T-helper 1 cell treated with Interleukin-12 subunit alpha and Interleukin-12 subunit beta and Interleukin-4 antibody, amounts not matched to agents 30 μg/mL and 1 μg/mL, for 36 hours (primary cell): ENCODE measurements around the gene RRAD.
"Not testable (repeated sequence)": the region's sequence is repeated elsewhere in the genome, so short reads cannot be mapped to it uniquely, and the experiment has no call there.

Source experiments
- H3K27ac Mint-ChIP-seq: one replicate; pipeline ENCODE4 v1.8.0; 2021; ENCODE audit warnings: mild to moderate bottlenecking, mixed read lengths
- H3K27me3 Mint-ChIP-seq: one replicate; pipeline ENCODE4 v1.8.0; 2021; ENCODE audit warnings: low read depth, mixed read lengths
- H3K36me3 Mint-ChIP-seq: one replicate; pipeline ENCODE4 v1.8.0; 2021; ENCODE audit warnings: low read depth, mixed read lengths
- H3K4me1 Mint-ChIP-seq: one replicate; pipeline ENCODE4 v1.8.0; 2021; ENCODE audit warnings: low read depth, mixed read lengths
- H3K4me3 Mint-ChIP-seq: one replicate; pipeline ENCODE4 v1.8.0; 2021; ENCODE audit warnings: mild to moderate bottlenecking, moderate library complexity, mixed read lengths
- H3K9me3 Mint-ChIP-seq: one replicate; pipeline ENCODE4 v1.8.0; 2021; ENCODE audit warnings: mixed read lengths

Gene RRAD, protein sequence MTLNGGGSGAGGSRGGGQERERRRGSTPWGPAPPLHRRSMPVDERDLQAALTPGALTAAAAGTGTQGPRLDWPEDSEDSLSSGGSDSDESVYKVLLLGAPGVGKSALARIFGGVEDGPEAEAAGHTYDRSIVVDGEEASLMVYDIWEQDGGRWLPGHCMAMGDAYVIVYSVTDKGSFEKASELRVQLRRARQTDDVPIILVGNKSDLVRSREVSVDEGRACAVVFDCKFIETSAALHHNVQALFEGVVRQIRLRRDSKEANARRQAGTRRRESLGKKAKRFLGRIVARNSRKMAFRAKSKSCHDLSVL

DNA sequence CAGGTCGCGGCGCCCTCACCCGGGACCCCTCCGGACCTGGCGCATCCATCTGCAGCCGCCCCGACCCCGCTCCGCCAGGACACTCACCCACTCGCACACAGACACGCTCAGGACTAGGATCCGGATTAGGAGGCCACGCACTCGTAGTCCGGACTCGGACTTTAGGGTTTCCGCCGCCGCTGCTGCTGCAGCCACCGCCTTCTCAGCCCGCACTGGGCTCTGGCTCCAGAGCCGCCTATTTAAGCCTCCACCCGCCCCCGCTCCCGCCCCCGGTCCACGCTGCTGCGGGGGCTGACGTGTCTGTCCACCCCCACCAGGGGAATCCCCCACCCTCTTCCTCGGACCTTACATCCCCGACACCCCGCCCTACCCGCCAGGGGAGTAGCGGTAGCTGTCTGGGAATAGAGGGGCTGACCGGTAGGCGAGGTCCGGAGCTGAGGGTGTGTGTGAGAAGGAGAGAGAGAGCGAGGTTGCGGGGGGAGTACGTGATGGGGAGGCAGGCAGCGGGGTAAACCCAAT, at the start of gene RRAD:
TSS of gene RRAD (minus strand) at position 214 of the 519 bp plus-strand sequence. CDS start 356 bp downstream, outside the sequence.
- Mint-ChIP-seq H3K9me3 (no peaks in the 10 kb centered on the region), H3K4me3 (peak within 1 kb of the TSS; percentile 72), H3K27ac (no peak within 1 kb of the TSS), H3K4me1 (peaks cover 14% of the 10 kb centered on the region), H3K27me3 (peaks cover 42% of the 10 kb centered on the region), H3K36me3 (no peaks in the 10 kb centered on the region)

DNA sequence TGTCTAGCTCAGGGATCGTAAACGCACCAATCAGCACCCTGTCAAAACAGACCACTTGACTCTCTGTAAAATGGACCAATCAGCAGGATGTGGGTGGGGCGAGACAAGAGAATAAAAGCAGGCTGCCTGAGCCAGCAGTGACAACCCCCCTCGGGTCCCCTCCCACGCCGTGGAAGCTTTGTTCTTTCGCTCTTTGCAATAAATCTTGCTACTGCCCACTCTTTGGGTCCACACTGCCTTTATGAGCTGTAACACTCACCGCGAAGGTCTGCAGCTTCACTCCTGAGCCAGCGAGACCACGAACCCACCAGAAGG, 49.6 kb upstream of the RRAD start:
- peaks cover 34% of the 10 kb centered on the region for H3K4me1 Mint-ChIP-seq
- H3K27ac Mint-ChIP-seq, result peak overlapping the region; percentile 87

DNA sequence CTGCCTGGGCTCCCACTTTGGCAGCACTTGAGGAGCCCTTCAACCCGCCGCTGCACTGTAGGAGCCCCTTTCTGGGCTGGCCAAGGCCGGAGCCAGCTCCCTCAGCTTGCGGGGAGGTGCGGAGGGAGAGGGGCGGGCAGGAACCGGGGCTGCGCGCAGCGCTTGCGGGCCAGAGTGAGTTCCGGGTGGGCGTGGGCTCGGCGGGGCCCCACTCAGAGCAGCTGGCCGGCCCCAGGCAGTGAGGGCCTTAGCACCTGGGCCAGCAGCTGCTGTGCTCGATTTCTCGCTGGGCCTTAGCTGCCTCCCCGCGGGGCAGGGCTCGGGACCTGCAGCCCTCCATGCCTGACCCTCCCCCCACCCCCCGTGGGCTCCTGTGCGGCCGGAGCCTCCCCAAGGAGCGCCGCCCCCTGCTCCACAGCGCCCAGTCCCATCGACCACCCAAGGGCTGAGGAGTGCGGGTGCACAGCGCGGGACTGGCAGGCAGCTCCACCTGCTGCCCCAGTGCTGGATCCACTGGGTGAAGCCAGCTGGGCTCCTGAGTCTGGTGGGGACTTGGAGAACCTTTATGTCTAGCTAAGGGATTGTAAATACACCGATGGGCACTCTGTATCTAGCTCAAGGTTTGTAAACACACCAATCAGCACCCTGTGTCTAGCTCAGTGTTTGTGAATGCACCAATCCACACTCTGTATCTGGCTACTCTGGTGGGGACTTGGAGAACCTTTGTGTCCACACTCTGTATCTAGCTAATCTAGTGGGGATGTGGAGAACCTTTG, 49.0 kb upstream of the RRAD start:
- Mint-ChIP-seq H3K27ac (peak overlapping the region; percentile 87), H3K4me3 (peak overlapping the region; percentile 81), H3K4me1 (peaks cover 32% of the 10 kb centered on the region)
- not testable (repeated sequence) for H3K9me3 Mint-ChIP-seq, H3K36me3 Mint-ChIP-seq, H3K27me3 Mint-ChIP-seq

More for the DNA sequence above, 49.6 kb upstream of the RRAD start:
- H3K27me3 Mint-ChIP-seq, H3K36me3 Mint-ChIP-seq, H3K9me3 Mint-ChIP-seq: not testable (repeated sequence)
- H3K4me3 Mint-ChIP-seq, result peak overlapping the region; percentile 81

DNA sequence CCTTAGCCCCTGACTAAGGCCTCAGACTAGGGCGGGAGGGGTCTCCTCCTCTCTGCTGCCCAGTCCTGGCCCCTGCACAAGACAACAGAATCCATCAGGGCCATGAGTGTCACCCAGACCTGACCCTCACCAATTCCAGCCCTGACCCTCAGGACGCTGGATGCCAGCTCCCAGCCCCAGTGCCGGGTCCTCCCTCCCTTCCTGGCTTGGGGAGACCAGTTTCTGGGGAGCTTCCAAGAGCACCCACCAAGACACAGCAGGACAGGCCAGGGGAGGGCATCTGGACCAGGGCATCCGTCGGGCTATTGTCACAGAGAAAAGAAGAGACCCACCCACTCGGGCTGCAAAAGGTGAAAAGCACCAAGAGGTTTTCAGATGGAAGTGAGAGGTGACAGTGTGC, 48.4 kb upstream of the RRAD start:
- Mint-ChIP-seq H3K9me3 (no peaks in the 10 kb centered on the region), H3K4me1 (peaks cover 26% of the 10 kb centered on the region), H3K27me3 (no peaks in the 10 kb centered on the region), H3K36me3 (peaks cover 4% of the 10 kb centered on the region), H3K27ac (no peak overlapping the region), H3K4me3 (no peak overlapping the region)

DNA sequence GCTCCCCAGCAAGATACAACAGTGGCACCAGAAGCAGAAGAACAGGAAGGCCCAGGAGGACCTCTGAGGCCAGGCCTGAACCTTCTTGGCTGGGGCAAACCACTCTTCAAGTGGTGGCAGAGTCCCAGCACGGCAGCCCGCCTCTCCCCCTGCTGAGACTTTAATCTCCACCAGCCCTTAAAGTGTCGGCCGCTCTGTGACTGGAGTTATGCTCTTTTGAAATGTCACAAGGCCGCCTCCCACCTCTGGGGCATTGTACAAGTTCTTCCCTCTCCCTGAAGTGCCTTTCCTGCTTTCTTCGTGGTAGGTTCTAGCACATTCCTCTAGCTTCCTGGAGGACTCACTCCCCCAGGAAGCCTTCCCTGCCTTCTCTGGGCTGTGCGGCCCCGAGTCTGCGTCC, 47.6 kb upstream of the RRAD start:
- no peak overlapping the region for H3K27ac Mint-ChIP-seq
- H3K27me3 Mint-ChIP-seq, result no peaks in the 10 kb centered on the region
- no peaks in the 10 kb centered on the region for H3K9me3 Mint-ChIP-seq
- H3K4me1 Mint-ChIP-seq, result peaks cover 22% of the 10 kb centered on the region
- H3K36me3 Mint-ChIP-seq, result peaks cover 4% of the 10 kb centered on the region
- H3K4me3 Mint-ChIP-seq, result no peak overlapping the region

DNA sequence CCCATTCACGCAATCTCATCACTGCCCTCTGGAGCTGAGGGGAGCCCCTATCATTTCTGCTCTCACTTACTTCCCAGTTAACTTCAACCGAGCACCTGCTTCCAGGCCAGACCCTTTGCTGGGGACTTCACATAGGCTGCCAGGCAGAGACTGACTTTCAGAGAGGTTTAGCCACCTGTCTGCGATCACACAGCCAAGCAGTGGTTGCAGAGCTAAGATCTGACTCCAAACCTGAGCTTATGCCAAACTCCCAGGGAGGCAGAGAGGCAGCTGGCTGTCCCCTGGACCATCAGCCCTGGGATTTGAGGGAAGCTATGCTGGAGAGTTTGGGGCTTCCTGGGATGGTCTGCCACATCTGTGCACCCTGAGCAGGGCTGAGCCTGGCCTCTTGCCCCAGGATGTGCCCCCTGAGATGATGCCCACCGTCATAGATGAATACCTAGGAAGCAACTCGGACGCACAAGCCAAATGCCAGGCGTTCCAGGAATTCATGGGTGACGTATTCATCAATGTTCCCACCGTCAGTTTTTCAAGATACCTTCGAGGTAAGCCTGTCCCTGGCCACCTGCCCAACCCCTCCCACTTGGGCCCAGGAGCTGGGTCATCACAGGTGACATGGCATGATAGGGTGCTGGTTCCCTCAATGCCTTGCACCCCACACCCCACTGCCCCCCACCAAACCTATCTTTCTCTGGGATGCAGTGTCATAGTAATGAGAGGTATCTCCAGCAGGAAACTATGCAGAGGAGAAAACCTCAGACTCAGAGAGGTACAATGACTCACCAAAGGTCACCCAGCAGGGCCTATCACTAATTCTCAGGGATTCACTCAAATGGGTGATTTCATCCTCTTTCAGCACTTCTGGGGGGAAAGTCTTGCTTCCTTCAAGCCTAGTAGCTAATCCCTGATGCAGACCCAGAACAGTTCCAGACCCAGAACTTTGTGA, 45.7 kb upstream of the RRAD start:
- no peak overlapping the region for H3K27ac Mint-ChIP-seq

DNA sequence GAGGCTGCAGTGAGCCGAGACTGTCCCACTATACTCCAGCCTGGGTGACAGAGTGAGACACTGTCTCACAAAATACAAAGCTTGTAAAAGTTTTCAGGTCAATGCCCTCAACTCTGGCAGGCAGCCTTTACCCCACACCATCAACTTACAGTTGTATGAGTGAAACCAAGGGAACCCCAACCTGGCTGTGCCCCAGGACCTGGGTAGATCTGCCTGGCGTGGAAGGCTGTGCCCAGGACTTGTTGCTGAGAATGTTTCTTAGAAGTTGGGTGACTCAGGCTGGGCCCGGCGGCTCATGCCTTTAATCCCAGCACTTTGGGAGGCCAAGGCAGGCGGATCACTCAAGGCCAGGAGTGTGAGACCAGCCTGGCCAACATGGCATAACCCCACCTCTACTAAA, 43.5 kb upstream of the RRAD start:
- no peak overlapping the region for H3K27ac Mint-ChIP-seq
- H3K4me1 Mint-ChIP-seq, result no peaks in the 10 kb centered on the region
- no peaks in the 10 kb centered on the region for H3K36me3 Mint-ChIP-seq
- H3K27me3 Mint-ChIP-seq, result peaks cover 4% of the 10 kb centered on the region
- H3K4me3 Mint-ChIP-seq, result no peak overlapping the region
- no peaks in the 10 kb centered on the region for H3K9me3 Mint-ChIP-seq

More for the DNA sequence above, 45.7 kb upstream of the RRAD start:
- Mint-ChIP-seq H3K9me3 (no peaks in the 10 kb centered on the region), H3K36me3 (peaks cover 4% of the 10 kb centered on the region), H3K27me3 (no peaks in the 10 kb centered on the region), H3K4me1 (peaks cover 13% of the 10 kb centered on the region), H3K4me3 (no peak overlapping the region)

DNA sequence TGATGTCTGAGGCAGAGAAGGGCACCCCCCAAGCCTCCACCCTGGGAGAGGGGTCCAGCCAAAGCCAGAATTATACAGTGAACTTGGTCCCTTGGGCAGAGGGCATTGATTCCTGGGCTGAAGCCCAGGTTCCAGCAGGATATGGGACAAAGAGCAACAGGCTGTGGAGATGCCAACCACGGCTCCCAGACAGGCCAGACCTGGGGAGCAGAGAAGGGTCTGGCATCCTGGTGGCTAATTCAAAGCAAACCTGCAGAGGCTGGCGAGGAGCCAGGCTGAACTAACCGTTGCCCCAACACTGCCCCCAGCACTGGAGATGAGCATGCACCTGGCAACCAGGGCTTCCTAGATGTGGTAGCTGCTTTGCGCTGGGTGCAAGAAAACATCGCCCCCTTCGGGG, 38.7 kb upstream of the RRAD start:
- Mint-ChIP-seq H3K9me3 (no peaks in the 10 kb centered on the region), H3K27me3 (peaks cover 4% of the 10 kb centered on the region), H3K27ac (no peak overlapping the region), H3K36me3 (no peaks in the 10 kb centered on the region), H3K4me1 (peaks cover 20% of the 10 kb centered on the region), H3K4me3 (no peak overlapping the region)

DNA sequence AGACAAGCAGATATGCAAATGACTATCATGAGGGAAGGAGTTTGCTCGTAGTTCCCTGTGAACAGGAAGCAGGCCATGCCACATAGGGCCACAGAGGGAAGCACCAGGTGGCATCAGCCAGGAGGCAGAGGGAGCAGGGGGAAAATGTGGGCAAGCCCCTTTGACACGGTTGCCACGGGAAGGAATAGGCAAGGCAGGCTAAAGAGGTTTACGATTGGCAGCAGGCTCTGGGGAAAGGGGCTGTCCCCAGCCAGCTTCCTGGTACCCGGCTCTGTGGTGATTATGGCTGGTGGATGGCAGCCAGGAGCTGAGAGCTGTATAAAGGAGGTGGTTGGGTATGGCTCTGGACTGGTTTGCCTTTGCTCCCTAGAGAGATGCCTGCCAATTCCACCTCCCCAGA, 36.6 kb upstream of the RRAD start:
- Mint-ChIP-seq H3K4me3 (peak overlapping the region; percentile 81), H3K4me1 (peaks cover 32% of the 10 kb centered on the region), H3K36me3 (no peaks in the 10 kb centered on the region), H3K27me3 (peaks cover 4% of the 10 kb centered on the region), H3K27ac (peak overlapping the region; percentile 89), H3K9me3 (no peaks in the 10 kb centered on the region)

DNA sequence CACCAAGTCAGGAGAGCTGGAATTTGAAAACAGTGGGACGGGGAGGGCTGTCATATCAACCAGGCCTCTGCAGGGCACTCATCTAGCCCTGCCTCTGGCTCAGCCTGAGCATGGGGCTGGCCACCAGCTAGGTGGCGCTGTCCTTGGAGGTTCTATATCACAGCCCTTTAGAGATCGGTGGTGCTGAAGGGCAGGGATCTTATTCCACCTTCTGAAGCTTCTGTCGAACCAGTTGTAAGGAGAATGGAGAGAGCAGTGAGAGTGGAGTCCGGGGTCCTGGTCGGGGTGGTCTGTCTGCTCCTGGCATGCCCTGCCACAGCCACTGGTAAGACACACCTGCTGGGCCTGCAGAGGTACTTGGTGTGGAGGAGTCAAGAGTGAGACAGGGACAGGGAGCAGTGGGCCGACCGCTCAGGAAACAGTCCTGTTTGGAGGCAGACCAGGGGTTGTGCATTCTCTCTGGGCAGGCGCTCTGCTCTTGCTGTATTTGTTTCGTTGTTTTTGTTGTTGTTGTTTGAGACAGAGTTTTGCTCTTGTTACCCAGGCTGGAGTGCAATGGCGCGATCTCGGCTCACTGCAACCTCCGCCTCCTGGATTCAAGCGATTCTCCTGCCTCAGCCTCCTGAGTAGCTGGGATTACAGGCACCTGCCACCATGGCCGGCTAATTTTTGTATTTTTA, 35.9 kb upstream of the RRAD start, which contains the start of gene CES3:
TSS of gene CES3 (plus strand) at position 202 of the 680 bp plus-strand sequence. CDS start at position 244, 42 bp downstream.
- peak within 1 kb of the TSS; percentile 89 for H3K27ac Mint-ChIP-seq
- H3K36me3 Mint-ChIP-seq, result no peaks in the 10 kb centered on the region
- peaks cover 33% of the 10 kb centered on the region for H3K4me1 Mint-ChIP-seq
- H3K4me3 Mint-ChIP-seq, result peak within 1 kb of the TSS; percentile 81
- H3K27me3 Mint-ChIP-seq, result peaks cover 4% of the 10 kb centered on the region
- H3K9me3 Mint-ChIP-seq, result no peaks in the 10 kb centered on the region

DNA sequence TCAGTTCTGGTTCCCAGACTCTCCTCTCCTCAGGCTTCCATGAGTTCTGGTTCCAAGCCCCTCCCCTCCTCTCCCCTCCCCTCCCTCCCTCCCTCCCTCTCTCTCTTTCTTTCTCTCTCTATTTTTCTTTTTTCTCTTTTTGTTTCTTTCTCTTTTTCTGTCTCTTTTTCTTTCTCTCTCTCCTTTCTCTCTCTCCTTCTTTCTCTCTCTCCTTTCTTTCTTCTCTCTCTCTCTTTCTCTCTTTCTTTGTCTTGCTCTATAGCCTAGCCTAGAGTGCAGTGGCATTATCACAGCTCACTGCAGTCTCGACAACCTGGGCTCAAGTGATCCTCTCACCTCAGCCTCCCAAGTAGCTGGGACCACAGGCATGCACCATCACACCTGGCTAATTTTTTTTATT, 34.9 kb upstream of the RRAD start:
- Mint-ChIP-seq H3K4me3 (no peak overlapping the region), H3K27ac (peak overlapping the region; percentile 3), H3K4me1 (peaks cover 33% of the 10 kb centered on the region), H3K9me3 (no peaks in the 10 kb centered on the region), H3K36me3 (no peaks in the 10 kb centered on the region), H3K27me3 (peaks cover 4% of the 10 kb centered on the region)

DNA sequence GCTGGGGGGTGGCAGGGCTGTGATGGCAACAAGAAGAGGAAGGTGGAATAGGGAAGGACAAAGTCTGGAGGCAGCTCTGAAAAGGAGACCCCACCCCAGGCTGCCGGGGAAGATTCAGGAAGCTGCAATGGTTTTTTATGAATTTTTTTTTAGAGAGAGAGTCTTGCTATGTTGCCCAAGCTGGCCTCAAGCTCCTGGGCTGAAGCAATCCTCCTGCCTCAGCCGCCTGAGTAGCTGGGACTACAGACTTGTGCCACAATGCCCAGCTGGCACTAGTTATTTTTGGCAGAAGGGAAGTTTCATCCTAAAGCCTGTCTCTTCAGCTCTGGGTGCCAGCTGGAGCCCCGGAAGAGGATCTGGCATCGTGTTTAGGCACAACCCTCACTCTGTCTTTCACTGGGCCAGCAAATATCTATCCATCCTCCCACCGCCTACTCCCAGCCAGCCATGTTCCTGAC, 34.4 kb upstream of the RRAD start:
- H3K27me3 Mint-ChIP-seq, result peaks cover under 1% of the 10 kb centered on the region
- H3K4me3 Mint-ChIP-seq, result no peak overlapping the region
- H3K36me3 Mint-ChIP-seq, result no peaks in the 10 kb centered on the region
- no peaks in the 10 kb centered on the region for H3K9me3 Mint-ChIP-seq
- H3K4me1 Mint-ChIP-seq, result peaks cover 33% of the 10 kb centered on the region
- H3K27ac Mint-ChIP-seq, result no peak overlapping the region

DNA sequence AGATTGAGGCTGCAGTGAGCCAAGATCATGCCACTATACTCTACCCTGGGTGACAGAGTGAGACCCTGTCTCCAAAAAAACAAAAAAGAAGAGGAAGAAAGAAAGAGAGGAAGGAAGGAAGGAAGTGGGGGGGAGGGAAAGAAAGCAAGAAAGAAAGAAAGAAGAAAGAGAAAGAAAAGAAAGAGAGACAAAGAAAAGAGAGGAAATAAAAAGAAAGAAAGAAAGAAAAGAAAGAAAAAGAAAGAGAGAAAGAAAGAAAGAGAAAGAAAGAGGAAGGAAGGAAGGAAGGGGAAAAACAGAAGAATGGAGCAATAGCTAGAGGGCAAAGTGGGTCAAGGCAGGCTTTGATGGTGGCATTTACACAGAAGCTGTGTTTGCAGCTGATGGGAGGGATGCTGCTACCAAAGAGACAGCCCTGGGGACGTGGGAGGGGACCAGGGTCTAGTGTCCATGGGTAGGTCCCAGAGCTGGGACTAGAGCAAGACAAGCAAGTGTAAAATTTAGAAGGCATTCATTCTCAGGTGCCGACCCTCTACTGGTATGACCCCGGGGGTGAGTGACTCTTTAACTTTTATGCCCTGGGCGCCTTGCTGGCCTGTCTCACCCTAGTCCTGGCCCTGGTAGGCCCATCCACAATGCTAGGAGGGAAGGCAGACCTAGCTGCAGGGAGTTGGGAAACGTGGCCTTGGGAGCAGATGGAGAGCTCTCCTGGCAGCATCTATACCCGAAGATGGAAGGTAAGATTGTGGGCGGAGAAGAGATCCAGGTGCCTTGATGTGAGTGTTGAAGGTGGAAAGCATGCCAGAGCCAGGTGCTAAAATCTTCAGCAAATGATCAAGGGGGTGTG, 33.7 kb upstream of the RRAD start:
- Mint-ChIP-seq H3K4me3 (no peak overlapping the region), H3K36me3 (no peaks in the 10 kb centered on the region), H3K4me1 (peaks cover 33% of the 10 kb centered on the region), H3K9me3 (no peaks in the 10 kb centered on the region), H3K27me3 (peaks cover under 1% of the 10 kb centered on the region), H3K27ac (peak overlapping the region; percentile 62)
